ENCODE measurements around the gene SPATC1L.

DNA sequence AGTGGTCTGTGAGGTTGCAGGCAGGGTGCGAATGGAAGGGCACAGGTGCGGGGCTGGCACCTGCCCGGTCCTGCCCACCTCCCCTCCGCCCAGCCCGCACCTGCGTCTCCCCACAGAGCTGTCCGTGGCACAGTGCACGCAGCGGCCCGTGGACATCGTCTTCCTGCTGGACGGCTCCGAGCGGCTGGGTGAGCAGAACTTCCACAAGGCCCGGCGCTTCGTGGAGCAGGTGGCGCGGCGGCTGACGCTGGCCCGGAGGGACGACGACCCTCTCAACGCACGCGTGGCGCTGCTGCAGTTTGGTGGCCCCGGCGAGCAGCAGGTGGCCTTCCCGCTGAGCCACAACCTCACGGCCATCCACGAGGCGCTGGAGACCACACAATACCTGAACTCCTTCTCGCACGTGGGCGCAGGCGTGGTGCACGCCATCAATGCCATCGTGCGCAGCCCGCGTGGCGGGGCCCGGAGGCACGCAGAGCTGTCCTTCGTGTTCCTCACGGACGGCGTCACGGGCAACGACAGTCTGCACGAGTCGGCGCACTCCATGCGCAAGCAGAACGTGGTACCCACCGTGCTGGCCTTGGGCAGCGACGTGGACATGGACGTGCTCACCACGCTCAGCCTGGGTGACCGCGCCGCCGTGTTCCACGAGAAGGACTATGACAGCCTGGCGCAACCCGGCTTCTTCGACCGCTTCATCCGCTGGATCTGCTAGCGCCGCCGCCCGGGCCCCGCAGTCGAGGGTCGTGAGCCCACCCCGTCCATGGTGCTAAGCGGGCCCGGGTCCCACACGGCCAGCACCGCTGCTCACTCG, 52.2 kb downstream of the SPATC1L start:
- no peak for TF ChIP-seq TOX (CRISPR knock-in tag; IDR thresholded peaks at IDR 0.05; ENCODE audit: borderline replicate concordance)
- TF ChIP-seq GLIS3 (CRISPR knock-in tag; IDR thresholded peaks at IDR 0.05) = no peak
